GM21786 (cell line): Measurements from ENCODE around the gene COG7.

Experiments
- ATAC-seq: cut with Tn5 transposase; IDR thresholded peaks from one replicate; pipeline ENCODE4 v1.9.1; 2021; ENCODE audit not compliant: unreplicated experiment

COG7 gene

DNA sequence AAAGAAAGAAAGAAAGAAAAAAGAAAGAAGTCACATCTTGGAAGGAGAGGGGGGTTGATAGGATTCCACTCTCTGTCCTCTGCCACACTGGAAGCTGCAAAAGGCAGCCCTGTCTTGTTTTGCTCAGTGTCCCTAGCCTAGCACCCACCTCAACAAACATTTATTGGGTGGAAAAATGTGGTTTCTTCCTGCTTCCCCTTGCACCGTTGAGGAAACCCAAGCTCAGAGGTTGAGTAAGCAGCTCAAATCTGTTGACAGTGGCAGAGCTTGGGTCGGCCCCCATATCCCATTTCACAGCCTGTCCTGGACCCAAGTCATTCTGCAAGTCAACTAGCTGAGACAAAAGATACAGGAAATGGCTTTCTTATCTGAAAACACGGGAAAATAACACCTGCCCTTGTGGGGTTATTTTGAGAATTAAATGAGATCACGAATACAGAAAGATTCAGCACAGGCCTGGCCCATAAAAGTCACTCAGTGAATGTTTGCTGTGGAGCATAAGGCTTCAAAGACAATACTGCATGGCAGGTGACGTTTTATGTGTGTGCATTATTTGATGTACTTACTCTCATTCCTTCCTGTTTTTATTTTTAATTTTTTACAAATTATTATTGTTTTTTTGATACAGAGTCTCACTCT, 87.3 kb downstream of the COG7 start:
- ATAC-seq, result no peak

DNA sequence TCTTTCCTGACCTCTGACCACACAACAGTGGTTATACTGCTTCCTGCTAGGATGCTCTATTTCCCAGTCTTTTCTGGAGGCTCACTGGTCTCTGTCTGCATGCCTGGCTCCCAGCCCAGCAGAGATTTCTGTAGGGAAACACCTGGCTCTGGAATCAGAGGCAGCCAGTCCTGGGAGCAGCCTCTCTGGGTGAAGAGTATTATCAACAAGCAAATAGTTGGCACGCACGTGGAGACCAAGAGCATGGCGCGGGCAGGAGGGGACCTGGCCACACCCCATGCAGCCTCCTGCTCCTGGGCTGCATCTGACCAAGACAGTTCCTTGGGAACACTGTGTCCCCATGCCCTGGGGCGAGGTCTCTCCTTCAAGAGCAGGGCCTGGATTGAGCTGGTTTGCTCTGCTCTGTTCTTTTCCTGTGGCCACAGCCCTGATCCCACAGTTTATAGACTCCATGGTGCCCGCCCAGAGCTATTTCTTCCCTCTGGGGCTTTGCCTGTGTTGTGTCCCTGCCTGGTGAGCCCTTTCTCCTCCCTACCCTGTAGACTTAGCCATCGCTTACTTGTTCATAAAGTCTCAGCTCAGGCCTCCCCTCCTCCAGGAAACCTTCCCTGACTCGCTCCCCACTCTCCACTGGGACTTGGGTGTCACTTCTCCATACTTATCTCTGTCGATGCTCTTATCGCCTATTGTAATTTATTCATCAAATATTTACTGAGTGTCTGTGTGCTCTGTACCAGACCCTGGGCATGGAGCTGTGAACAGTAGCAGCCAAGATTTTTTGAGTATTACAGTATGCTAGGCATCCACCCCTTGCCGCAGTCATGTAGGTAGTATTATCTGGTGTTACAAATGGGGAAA, 90.3 kb downstream of the COG7 start:
- no peak for ATAC-seq

DNA sequence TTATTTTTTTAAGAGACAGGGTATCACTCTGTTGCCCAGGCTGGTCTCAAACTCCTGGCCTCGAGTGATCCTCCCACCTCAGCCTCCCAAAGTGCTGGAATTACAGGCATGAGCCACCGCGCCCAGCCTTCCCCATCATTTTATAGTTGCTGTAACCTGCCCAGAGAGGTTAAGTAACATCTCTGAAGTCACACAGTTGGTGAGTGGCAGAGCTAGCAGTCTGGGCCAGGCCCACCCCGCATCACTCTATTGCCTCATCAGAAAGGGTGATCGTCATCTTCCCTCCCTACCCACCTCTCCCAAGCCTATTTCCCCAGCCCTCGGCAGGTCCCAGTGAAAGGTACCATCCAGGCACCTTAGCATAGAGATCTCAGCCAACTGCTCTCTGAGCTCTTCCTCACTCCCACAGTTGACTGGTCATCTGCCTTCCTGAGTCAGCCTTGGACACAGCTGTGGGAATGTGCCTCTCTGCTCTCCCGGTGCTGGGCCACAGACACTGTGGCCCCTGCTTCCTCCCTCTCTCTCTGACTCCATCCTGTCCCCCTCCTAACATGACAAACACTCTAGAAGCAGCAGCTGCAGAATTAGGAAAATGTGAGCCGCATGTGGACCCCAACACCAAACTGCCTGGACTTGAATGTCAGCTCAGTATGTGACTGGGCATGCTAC, 93.8 kb downstream of the COG7 start:
- ATAC-seq, result no peak

DNA sequence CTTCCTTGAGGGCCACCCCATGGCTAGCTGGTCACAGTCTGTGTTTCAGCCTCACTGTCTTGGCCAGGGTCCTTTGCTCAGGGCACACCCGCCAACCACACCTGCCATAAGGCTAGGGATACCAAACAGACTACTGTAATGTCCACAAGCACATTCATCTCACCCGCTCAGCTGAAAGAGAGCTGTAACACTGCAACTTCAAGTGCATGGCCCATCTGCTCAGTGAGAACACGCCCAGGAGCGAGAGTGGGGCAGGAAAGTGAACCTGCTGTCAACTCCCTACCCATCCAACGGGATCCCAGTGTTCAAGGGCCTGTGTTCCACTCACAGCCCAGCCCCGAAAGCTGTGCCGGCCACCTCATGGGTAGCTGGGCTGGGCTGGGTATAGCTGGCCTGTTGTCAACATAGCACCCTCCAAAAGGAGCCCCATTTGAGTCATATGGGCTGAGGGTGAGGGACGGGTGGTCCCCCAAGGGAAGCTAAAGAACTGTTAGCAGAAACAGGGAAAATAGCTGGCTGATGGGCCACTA, 95.2 kb downstream of the COG7 start:
- no peak for ATAC-seq

DNA sequence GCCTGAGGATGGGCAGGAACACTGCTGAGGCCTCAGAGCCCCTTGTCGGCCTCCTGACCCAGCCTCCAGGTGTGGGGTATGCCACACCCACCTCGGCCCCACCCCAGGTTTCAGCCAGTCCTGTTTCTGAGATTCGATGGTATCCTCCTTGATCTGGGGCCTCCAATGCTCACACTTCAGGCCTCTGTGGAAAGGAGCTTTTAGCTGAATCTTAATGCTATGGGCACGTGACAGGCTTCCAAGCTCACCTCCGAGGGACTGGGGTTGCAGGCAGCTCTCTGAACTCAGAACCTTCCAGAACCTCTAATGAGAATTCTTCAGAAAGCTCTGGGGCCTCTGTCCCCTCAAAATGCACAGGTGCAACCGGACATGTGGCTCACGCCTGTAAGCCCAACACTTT, 96.0 kb downstream of the COG7 start:
- ATAC-seq, result no peak

DNA sequence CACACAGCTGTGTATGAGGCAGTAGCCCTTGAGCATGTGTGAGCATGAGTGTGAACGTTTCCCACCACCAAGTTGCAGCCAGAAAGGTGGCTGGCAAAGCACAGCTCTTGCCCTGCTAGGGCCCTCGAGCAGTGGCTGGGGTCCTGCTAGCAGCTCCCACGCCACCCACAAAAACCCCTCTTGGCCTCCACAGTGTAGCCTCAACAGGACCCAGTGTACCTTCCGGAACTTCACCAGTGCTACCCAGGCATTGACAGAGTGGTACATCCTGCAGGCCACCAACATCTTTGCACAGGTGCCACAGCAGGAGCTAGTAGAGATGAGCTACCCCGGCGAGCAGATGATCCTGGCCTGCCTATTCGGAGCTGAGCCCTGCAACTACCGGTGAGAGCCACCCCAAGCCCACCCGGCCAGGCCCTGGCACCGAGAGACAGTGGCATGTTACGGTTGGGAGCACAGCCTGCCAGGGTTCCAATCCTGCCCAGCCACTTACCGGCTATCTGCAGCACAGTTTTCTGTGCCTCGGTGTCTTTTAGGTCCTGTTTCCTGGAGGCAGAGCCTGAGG, 97.8 kb downstream of the COG7 start:
- ATAC-seq, result no peak

DNA sequence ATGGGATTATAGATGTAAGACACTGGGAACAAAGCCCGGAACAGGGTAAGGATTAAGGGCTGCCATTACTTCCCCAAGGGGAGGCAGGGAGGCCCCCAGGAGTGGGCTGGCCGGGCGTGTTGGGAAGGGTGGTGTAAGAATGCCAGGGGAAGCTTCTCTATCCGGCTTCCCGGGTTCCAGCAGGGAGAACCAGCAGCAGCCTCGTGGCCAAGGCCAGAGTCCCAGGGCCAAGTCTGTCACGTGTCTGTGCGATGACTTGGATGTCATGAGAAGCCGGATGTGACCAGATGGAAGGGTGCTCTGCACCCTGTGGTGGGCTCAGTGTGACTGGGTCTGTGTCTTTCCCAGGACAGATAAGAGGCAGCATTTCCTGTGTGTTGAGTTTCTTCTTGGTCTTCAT, 98.7 kb downstream of the COG7 start:
- no peak for ATAC-seq

DNA sequence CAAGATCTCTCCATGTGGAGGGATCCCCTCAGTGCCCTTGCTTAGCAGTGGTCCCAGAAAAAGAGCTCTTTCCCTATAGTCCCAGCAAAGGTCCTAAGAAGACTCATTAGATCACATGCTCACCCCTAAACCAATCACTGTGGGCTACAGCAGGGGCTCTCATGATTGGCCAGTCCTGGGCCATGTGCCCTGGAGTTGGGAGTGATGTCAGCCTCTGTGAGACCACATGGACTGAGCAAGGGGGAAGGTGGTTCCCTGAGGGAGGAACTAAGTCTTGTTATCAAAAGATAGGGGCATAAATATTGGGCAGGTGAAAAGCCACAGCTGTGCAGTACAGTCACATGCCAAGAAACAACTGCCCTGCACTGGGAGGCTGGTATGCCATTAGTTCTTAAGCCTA, 99.5 kb downstream of the COG7 start:
- no peak for ATAC-seq

DNA sequence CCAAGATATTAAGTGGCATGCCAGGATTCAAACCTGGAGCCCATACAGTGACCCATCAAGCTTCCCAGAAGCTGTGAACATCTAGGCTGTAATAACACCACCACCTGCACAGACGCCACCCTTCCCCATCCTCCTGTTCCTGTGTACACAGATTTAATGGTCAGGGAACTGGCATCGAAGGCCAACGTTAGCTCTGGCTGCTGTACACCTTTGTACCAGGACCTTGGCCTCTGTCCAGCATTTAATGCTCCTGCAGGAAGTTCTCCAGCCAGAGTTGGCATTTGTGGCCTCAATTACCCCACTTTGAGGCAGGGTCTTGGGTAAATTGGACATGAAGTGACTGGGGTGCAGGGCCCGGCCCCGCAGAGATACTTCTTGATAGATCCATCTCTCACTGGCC, 101.6 kb downstream of the COG7 start:
- no peak for ATAC-seq

DNA sequence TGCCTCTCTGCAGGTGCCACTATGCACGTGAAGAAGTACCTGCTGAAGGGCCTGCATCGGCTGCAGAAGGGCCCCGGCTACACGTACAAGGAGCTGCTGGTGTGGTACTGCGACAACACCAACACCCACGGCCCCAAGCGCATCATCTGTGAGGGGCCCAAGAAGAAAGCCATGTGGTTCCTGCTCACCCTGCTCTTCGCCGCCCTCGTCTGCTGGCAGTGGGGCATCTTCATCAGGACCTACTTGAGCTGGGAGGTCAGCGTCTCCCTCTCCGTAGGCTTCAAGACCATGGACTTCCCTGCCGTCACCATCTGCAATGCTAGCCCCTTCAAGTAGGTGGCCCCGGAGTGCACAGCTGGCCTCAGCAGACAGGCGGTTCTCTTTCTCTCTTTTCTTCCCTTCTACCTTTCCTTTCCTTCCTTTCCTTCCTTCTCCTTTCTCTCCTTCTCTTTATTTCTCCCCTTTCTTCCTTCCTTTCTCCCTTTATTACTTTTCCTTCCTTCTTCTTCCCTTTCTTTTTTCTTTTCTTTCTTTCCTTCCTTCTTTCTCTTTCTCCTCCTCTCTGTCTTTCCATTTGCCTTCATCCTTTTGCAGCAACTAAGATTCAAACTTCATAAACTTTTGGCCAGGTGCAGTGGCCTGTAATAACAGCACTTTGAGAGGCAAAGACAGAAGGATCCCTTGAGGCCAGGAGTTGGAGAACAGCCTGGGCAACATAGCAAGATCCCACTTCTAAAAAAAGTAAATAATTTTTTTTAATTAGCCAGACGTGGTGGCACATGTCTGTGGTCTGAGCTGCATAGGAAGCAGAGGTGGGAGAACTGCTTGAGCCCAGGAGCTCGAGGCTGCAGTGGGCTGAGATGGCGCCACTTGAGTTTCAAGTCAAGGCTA, 104.2 kb downstream of the COG7 start:
- ATAC-seq, result no peak

DNA sequence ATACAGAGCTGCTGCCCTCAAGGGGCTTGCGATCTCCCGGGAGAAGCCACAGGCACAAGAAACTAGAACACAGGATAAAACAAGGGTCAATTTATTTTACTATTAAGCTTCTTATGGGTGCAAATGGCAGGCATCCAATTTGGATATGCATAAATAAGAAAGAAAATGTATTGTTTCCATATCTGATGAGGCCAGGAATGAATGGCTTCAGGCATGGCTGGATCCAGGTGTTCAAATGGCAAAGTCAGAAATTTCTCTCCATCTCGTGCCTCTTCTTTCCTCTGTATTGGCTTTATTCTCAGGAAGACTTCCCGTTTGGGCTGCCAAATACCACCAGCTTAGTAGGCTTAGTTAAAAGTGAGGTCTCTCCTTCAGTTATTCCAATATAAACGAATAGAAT, 107.8 kb downstream of the COG7 start:
- no peak for ATAC-seq

DNA sequence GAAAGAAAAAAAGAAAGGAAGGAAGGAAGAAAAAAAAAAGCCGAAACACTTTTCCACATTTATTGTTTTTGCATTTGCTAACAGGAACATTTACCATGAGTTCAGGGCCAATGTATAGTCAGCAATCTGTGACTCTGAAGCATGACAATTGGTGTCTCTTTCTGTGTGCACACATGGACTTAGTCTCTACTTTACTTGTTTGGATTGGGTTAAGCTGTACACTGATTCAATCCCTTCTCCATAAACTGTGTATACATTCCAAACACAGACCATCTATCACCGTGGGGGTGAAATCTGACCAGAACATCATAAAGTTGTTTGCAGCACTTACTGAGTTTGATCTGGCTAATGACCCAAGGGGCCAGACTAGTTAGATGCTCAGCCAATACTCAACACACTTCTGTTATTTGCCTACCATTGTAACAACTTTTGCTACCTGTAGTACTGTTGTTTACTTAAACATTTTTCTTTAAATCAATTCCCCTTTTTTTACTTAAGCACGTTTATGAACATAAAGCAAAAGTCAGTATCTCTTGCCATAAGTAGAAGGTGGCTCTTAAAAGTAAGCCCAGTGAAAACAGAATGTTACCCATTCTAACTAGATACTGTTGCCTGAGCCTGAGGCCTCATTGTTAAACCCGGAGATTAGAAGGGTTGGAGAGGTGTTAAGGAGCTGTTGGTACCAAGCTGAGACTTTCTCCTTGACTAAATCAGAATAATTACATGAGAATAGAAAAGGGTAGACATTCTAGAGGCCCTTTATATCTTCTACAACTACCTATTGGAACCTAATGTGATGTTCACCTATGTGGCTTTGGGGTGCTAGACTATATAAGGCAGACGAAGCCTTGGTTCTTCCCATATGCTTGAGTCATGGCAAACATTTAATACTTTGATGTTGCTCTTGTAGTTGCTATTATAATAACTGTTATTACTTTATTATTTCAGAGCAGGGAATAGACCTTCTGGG, 109.1 kb downstream of the COG7 start:
- ATAC-seq, result no peak

DNA sequence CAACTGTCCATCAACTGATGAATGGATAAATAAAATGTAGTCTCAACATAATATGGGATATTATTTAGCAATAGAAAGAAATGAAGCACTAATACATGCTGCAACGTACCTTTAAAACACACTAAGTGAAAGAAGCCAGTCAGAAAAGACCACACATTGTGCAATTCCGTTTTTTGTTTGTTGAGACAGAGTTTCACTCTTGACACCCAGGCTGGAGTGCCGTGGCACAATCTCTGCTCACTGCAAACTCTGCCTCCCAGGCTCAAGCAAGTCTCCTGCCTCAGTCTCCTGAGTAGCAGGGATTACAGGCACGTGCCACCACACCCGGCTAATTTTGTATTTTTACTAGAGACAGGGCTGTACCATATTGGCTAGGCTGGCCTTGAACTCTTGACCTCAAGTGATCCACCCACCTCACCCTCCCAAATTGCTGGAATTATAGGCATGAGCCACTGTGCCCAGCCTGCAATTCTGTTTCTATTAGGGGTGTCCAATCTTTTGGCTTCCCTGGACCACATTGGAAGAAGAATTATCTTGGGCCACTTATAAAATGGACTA, 110.8 kb downstream of the COG7 start:
- ATAC-seq, result no peak

DNA sequence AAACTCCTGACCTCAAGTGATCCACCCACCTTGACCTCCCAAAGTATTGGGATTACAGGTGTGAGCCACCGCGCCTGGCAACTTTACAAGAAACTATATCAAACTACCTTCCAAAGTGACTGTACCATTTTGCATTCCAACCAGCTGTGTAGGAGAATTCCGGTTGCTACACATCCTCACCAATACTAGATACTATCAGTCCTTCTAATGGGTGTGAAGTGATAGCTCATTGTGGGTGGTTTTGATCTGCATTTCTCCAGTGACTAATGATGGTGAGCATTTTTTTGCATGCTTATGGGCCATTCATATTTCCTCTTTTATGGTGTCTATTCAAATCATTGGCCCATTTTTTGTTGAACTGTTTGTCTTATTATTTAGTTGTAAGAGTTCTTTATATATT, 113.2 kb downstream of the COG7 start:
- ATAC-seq, result no peak
